HL-60/S4 (cell line): ENCODE measurements around the gene ARF1.

Source experiments
- in situ Hi-C: fragments of 300-500 bp; cut with MboI; formaldehyde crosslinking; loops from 2 replicates; pipeline ENCODE4 v1.14.3; 2022; ENCODE audit warnings: low sequenced_read_pairs

Gene ARF1

DNA sequence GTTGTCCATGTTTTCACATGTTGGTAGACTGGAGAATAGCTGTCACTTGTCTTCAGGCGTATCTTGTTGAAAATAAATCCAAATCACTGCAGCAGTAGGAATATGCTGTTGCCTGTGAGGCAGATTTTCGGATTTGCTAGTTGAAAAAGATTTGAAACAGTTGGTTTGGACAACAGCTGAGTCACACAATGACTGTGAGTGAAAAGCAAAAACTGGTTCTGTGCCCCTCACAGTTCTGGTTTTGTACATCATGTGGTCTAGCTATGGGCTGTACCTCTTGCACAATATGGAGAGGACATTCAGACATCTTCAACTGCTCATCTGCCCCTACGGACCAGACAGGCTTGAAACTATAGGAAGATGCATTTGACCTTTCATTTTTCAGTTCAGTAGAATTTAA is 1.8 kb downstream of the ARF1 start:
- in situ Hi-C loops = no loop called here

DNA sequence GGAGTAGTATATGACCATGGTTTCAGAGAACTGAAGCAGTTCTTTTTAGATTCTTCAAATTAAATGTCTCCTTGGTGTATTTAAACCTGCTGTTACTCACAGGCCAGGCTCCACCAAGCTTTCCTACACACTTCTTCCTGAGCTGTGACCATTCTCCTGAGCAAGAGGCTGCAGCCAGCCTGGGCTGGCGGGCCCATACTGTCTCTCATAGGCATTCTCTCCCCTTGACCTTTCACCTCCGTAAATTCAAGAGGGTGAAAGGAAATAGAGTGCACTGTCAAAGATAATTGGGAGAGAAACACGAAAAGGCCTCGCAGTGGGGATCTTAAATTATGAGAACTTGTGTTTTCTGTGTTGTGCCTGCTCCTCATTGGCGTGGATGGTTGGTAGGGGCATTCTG is 2.3 kb downstream of the ARF1 start:
- in situ Hi-C loops = no loop called here

DNA sequence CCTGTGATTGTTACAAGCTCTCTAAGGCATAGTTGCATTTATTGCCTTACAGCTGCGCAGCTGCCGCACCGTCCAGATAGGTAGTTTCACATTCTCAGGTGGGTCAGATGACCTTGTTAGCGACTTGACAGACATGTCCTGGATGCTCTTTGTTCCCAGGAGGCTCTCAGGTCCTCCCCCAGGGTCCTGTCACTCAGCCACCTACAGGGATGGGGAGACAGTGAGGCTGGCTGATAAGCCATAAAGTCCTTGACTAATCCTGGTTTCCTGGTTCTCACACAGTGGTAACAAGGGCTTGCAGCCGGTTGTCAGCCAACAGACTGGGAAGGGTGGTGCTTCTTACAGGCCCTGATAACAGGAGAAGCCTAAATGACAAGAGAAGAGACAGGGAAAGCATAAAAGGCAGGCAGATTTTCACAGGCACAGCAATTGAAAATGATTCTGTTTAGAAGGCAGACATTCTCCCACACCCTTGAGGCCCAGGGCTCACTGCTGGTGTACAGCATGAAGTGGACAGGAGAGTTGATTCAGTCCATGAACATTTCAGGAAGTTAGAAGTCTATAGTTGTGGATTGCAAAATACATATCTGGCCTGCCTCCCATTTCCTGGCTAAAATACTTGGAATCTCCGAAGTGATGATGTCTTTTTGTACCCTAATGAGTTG is 2.9 kb downstream of the ARF1 start:
- in situ Hi-C loops = no loop called here

DNA sequence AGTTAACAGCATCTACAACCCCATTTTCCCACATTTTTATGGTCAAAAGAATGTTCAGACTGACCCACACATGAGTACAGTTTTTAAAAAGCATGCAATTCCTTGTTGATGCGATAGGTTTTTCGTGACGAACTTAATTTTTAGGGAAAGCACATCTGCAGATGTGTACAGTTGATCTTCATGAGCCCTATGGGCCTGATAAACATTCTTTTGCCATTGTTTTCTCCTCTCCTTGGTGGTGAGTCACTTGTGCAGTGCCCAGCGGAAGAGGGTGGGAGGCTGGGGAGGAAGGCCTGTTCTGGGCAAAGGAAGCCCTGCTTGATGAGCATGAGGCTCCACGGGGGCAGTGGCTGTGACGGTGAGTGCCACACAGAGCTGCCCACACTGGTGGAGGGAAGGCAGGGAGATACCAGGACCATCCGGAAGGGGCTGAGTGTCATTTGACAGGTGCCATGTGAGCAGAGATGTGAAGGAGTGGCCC is 5.3 kb downstream of the ARF1 start:
- in situ Hi-C loops = no loop called here

DNA sequence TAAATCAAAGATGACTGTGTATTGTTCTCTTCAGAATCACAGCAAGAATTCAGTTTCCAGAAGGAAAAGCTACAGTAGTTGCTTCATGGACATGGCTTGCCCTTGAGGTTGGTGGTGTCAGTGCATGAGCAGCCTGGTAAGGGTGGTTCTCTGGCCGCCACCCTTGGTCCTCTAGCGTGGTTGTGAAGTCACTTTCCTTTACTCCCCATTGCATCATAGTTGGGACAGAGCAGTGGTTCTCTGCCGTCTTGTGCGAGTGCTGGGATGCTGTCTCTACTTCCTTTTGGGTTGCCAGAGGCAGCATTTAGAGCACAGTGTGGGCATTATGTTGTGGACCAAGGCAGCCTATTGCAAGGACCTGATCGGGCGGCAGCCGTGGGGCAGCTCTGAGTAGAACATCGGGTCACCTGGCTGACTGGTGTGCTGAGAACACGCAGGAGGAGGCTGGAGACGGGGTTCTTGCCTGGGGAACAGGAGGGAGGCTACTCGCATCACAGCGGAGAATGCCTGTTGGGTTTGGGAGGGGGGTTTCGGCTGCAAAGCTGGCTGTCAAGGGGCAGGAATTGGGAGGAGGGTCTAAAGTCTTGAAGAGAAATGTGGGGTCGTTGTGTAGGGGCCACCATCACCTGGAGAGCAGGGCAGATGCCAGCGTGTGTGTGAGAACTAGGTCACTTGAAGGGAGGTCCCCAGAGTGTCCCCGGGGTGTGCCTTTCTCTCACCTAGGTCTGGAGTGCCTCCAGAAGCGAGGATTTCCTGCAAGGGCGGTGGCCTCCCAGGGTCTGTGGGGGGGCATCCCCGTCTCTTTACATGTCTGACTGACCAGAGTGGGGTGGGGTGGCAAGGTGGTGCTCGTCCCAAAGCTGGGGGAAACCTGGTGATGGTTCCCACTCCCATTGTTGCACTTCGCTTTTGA is 6.3 kb downstream of the ARF1 start:
- in situ Hi-C loops = no loop called here

DNA sequence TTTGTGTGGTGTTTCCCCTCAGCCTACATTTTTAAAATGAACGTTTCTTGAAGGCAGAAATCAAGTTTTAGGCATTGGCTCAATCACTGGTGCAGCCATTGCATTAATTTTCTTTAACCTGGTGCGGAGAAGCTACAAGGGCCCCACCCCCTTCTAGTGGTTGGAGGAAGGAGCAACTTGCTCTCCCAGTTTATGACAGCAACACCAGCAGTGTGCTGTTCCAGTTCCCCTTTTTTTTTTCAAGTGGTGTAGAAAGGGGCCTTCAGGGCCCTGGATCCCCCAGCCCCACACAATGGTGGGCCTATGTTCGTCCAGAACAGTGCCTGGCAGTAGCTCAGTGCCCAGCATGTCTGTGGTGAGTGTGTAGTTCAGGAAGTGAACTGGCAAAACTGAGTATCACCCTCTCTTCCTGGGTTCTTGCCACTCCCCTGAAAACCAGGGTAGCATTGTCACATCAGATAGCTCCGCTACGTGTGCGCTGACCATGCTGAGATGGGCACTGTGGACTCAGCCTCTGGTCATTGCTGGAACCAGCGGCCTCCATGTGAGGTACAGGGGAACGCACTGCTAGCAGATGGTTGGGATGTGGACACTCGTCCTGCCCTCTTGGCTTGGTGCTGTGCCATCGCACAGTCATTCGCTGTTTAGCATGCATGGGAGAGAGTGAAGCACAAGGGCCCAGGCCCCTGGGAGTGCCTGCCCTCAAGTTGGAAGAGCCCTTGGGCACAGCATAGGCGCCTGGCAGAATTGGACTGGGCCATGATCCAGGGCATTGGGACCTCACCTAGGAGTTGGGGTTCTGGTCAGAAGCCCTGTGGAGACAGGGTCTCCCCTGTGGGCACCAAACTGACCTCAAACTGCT is 7.2 kb downstream of the ARF1 start:
- in situ Hi-C loops = no loop called here

DNA sequence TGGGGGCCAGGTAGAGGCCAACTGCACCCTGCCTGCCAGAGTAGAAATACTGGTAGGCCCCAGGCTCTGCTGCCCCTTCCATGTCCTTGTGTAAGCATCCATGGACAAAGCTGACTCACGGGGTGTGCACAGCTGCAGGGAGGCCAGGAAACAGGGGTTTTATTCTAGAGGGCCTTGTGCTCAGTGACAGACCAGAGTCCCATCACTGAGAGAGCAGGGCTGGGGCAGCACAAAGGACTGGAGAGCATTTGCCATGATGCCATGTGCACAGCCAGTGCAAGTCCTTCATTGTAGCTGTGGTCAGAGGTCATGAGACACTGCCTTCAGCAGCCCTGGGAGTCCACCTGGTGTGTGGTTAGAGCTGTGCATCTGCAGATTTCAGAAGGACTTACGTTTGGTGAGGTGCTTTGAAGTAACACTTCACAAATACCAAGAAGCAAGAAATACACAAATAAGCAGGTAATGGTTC is 8.1 kb downstream of the ARF1 start:
- in situ Hi-C loops = no loop called here

DNA sequence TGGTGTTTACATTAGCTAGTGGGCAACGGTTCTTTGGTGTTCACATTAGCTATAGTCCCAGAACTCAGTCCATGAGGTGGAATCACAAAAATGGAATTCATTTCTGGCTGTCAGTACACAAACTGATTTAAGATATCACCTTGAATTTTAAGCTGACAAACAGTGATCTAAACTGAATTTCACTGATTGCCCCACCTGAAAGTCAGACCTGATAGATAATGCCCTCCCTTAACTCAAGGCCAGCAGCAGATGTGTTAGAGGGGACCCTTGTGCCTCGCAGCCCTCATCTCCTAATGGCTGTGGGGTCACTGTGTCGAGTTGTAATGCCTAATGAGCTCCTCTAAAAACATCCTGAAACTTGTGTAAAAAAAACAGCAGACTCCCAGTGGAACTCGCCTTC is 8.6 kb downstream of the ARF1 start:
- in situ Hi-C loops = no loop called here

DNA sequence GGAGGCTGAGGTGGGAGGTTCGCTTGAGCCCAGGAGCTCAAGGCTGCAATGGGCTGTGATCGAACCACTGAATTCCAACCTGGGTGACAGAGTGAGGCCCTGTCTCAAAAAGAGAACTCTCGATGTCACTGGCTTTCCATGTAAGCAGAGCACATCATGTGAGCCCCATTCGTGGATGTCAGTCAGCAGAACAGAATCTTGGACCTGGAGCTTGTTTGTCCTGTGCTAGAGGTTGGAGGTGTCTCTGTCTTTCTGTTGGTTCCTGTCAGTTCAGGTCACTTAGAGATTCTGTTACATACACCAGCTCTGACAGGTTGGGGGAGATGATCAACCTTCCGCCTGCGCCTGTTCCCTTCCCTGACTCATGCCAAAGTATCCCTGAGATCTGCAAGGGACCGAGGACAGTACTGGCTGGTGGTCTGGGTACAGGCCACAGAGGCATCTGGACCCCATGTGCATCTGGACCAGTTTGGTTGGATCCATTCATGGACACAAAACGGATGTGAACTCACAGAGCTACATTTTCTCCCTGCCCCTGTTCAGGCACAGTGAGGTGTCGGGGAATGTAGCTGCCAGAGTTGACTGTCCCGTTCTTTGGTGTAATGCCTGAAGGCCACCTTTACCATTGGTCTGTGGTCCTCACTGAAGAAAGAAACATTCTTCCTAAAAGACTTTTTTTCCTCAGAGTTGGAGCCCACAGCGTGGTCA is 10.0 kb downstream of the ARF1 start:
- in situ Hi-C loops = no loop called here

DNA sequence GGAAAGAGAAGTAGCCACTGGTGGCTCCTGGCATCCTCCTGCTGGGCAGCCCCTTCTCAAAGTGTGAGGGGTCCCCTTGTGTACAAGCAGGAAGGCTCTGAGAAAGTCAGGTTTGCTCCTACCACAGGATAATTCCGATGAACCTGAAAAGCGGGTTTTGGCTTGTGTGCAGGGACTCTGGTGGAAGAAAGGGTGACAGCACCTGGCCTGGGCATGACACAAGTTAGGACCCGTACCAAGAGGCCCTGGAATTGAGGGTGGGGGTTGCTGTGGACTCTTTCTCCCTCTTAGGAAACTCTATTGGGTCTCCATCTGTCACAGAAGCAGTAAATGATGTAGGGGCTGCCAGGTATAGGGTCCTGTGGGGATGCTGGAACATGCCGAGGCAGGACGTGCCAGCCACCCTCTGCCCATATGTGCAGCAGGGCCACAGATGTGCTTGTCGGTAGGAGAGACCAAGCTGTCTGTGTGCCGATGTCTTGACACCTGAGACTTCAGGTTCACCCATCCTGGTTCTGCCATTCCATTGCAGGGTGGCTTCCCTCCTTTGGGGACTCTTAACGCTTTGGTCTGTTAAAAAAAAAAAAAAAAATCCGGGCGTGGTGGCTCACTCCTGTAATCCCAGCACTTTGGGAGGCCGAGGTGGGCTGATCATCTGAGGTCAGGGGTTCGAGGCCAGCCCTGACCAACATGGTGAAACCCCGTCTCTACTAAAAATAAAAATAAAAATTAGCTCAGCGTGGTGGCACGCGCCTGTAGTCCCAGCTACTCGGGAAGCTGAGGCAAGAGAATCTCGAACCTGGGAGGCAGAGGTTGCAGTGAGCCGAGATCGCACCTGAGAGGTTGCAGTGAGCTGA is 10.8 kb downstream of the ARF1 start:
- in situ Hi-C loops = no loop called here

DNA sequence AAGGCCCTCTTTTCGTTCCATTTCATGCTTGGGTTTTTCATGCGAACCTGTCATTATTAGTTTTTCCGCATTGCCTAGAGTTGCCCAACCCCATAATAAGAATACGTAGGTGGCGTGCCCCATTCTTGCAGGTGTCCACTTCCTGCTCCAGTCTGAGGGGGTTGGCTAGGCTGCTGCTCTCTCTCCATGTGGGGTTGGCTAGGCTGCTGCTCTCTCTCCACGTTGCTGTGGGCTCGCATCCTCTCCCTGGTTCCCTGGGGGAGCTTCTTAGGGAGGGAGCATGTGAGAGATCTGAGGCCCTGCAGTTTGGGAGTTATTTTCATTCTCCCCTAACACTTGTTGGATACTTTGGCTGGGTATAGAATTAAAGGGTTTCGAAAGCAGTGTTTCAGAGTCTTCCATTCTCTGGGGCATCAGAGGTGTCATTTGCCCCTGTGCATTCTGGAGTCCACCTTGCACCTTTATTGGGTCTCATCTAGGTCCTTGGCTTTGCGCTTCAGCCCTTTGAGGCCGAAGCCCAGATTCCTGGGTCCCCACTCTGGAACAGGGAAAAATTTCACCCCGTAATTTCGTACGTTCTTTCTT is 12.0 kb downstream of the ARF1 start:
- in situ Hi-C loops = no loop called here

DNA sequence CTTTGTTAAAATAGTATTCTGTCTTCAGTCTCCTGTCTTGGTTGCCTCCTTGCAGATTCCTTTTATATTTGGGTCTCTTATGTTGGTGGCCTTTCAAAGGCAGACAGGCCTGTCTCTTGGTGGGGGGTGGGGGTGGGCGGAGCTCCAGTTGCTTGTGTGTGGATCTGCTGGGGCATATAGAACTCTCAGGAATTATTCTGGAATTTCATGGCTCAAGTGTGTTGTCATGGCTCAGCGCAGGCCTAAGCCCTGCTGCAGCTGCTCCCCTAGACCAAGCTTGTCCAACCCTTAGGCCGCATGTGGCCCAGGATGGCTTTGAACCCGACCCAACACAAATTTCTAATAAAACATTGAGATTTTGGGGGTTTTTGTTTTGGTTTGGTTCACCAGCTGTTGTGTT is 12.7 kb downstream of the ARF1 start:
- in situ Hi-C loops = no loop called here

DNA sequence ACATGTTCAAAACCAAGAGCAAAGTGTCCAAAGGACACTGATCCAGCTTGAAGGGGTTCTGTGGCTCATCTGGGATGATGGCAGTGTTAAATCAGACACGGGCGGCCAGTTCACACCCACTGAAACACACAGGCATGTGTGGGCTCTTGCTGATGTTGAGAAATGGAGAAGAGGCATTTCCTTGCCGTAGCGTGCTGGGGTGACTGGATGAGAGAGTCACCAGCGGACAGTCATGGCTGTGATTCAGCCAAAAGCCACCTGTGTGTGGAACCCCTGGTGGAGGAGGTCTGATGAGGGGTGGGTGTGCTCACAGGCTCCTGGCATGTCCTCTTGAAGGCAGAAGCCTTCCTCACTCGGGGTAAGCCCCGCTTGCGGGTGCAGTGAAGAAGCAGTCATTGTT is 13.4 kb downstream of the ARF1 start:
- in situ Hi-C loops = no loop called here

DNA sequence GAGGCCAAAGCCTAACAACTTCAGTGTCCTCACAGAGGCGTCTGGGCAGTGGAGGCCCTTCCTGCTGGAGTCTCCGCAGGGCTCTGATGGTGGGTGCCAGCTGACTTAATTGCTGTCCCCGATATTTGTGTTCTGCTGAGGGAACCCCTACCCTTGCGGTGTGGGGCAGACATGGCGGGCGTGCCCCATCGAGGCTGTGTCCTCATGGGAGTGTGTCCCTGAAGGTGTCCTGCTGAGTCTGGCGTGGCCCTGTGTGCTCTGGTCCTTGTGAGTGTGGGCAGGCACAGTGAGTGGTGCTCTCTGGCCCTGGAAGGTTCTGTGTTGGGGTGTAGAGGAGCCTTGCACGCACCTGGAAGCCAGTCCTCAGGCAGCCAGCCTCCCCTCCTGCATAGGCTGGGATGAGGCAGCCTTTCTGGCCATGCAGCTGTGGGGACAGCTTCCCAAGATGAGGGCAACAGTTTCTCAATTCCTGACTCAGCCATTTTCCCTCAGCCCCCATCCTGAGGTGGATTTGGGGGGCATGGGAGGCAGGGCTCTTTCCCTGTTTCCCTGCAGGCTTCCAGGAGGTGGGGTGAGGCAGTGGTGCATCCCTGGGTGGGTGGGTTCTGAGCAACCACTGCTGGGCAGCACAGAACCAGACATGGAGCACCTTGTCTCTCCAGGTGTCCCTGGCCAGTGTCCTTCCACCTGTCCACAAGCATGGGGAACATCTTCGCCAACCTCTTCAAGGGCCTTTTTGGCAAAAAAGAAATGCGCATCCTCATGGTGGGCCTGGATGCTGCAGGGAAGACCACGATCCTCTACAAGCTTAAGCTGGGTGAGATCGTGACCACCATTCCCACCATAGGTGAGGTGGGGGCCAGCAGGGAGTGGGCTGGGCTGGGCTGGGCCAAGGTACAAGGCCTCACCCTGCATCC is 14.2 kb downstream of the ARF1 start:
- in situ Hi-C loops = no loop called here

DNA sequence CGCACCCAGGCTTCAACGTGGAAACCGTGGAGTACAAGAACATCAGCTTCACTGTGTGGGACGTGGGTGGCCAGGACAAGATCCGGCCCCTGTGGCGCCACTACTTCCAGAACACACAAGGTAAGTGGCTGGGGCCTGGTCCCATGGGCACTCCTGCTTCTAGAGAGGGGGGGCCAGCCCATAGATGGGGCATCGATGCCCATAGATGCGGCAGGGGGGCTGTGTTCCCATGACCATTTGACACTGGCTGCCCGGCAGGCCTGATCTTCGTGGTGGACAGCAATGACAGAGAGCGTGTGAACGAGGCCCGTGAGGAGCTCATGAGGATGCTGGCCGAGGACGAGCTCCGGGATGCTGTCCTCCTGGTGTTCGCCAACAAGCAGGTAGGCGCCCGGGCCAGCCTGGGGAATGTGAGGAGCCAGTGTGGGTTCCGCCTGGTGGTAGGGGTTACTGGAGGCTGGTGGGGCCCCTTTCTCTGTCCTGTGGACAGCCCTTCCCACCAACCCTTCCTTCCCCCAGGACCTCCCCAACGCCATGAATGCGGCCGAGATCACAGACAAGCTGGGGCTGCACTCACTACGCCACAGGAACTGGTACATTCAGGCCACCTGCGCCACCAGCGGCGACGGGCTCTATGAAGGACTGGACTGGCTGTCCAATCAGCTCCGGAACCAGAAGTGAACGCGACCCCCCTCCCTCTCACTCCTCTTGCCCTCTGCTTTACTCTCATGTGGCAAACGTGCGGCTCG is 15.0 kb downstream of the ARF1 start:
- in situ Hi-C loops = no loop called here

DNA sequence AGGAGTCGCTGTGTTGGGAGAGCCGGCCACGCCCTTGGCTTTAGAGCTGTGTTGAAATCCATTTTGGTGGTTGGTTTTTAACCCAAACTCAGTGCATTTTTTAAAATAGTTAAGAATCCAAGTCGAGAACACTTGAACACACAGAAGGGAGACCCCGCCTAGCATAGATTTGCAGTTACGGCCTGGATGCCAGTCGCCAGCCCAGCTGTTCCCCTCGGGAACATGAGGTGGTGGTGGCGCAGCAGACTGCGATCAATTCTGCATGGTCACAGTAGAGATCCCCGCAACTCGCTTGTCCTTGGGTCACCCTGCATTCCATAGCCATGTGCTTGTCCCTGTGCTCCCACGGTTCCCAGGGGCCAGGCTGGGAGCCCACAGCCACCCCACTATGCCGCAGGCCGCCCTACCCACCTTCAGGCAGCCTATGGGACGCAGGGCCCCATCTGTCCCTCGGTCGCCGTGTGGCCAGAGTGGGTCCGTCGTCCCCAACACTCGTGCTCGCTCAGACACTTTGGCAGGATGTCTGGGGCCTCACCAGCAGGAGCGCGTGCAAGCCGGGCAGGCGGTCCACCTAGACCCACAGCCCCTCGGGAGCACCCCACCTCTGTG is 15.9 kb downstream of the ARF1 start:
- in situ Hi-C loops = no loop called here

DNA sequence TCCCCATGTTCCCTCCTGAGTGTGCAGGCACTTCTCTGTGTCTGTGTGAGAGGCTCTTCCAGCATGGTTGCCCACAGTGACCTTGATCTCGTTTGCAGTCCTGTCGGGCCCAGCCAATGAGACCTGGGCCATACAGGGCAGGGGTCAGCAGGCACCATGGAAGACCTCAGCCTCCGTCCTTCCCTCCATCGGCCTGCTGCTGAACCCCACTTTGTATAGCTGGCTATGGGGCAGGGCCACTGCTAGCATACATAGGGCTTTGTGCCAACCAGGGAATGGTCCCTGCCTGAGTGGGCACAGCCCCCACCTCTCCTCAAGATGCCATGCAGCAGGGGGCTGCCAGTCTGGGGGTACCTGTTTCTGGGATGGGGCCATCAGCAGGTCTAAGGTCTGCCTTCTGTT is 16.8 kb downstream of the ARF1 start:
- in situ Hi-C loops = no loop called here
